Measurements from ENCODE around the gene TMED7. TPM values are rescaled to one million over a fixed set of nuclear protein-coding genes. Genes with fewer than 3 reads are reported as not detected.
A peak's percentile ranks its signal among the peaks of the same experiment; 100 is the strongest.
"Not testable (repeated sequence)": the region's sequence is repeated elsewhere in the genome, so short reads cannot be mapped to it uniquely, and the experiment has no call there.

Gene TMED7
- total RNA-seq: 100 to 1,000 TPM in 1 of 8 experiments, 10 to 100 TPM in 7; 44.5 to 110 (median 67.5) TPM

- peak; percentile 87 to 95 (median 92) for ATAC-seq (replicated peaks in 6 of 8)
- WGBS, 10 experiments: 0 to 3% (median 0%) methylated on average over 3 to 23 of the region's 77 CpGs; no CpG with 5 or more reads in 6 of the 10 experiments
- H3K4me1 ChIP-seq (replicated peaks in 1 of 2): peaks cover 20 to 40% of the 10 kb centered on the region in 2 donors
- in situ Hi-C loops (cut with MboI; ENCODE audit: low pct_unique_long_range_greater_than_20kb in 2 of 9, low sequenced_read_pairs in 9 of 9, unreplicated experiment in 9 of 9): no loop called here
- peak within 1 kb of the TSS; percentile 83 to 97 (median 90) for H3K4me3 ChIP-seq
- H3K27ac ChIP-seq: peak within 1 kb of the TSS; percentile 95
Measured at GRCh38 chr5:115625579-115626444, at the start of gene TMED7. TMED7 (minus strand) TSS chr5:115626036; CDS start chr5:115625792, 244 bp downstream.

- WGBS, 10 experiments: 60 to 91% (median 80%) methylated on average over 1 to 4 of the region's 11 CpGs; no CpG with 5 or more reads in 6 of the 10 experiments
- not testable (repeated sequence) for H3K27ac ChIP-seq; ATAC-seq (replicated peaks in 6 of 8); H3K4me1 ChIP-seq (replicated peaks in 1 of 2); H3K4me3 ChIP-seq
- in situ Hi-C loops (cut with MboI; ENCODE audit: low pct_unique_long_range_greater_than_20kb in 2 of 9, low sequenced_read_pairs in 9 of 9, unreplicated experiment in 9 of 9): loop anchor here in 1 of 9 experiments (25.0 kb wide), 1 partner anchor 388 kb away; no protein-coding TSS in a partner anchor
Measured at GRCh38 chr5:115674782-115675181, 48.9 kb upstream of the TMED7 start.

- no peak overlapping the region for H3K27ac ChIP-seq
- in situ Hi-C loops (cut with MboI; ENCODE audit: low pct_unique_long_range_greater_than_20kb in 2 of 9, low sequenced_read_pairs in 9 of 9, unreplicated experiment in 9 of 9): loop anchor here in 1 of 9 experiments (25.0 kb wide), 1 partner anchor 389 kb away; no protein-coding TSS in a partner anchor
Measured at GRCh38 chr5:115673596-115673995, 47.8 kb upstream of the TMED7 start.

DNA sequence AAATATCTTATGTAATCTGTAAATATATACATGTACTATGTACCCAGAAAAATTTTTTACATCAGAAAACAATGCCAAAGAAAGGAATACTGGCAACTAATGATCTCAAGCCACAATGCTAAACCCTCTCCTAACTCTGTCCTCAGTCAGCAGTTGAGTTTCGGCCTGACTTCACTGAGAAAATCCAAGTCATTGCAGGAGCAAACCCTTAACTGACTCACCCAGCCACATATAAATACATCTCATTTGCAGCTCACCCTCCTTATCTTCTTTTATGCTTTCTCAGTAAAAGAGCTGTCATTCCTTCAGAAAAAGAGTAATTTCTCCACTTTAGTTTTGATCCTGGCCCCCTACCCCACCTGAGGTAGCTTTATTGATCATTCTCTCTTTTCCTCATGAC is 46.1 kb upstream of the TMED7 start:
- in situ Hi-C loops (cut with MboI; ENCODE audit: low pct_unique_long_range_greater_than_20kb in 2 of 9, low sequenced_read_pairs in 9 of 9, unreplicated experiment in 9 of 9): loop anchor here in 1 of 9 experiments (25.0 kb wide), 1 partner anchor 390 kb away; no protein-coding TSS in a partner anchor
- ATAC-seq (replicated peaks in 6 of 8): peak in 2 of 8 experiments; percentile 26 to 80
- 80 to 100% (median 94%) methylated on average over 1 of the region's 1 CpG; no CpG with 5 or more reads in 2 of the 10 experiments for WGBS, 10 experiments
- H3K4me1 ChIP-seq (replicated peaks in 1 of 2): no peaks in the 10 kb centered on the region
- no peak overlapping the region for H3K27ac ChIP-seq
- no peak overlapping the region for H3K4me3 ChIP-seq

More at GRCh38 chr5:115673596-115673995, 47.8 kb upstream of the TMED7 start:
- 0 to 17% (median 0%) methylated on average over 1 of the region's 1 CpG; no CpG with 5 or more reads in 4 of the 10 experiments for WGBS, 10 experiments
- H3K4me1 ChIP-seq (replicated peaks in 1 of 2): no peaks in the 10 kb centered on the region
- peak in 1 of 8 experiments; percentile 80 for ATAC-seq (replicated peaks in 6 of 8)
- no peak overlapping the region for H3K4me3 ChIP-seq

DNA sequence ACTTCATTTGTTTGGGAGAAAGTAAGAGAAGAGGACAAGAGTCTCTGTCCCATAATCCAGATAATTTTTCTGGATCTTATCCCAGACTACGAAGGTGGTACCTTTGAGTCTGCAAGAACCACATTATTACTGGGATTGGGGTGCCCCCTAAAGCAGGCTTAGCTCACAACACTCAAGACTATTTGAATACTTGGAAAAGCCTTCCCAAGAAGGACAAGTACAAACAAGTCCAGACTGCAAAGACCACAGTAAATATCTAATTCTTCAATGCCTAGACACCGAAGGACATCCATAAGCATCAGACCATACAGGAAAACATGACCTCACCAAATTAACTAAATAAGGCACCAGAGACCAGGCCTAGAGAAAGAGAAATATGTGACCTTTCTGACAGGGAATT is 40.2 kb upstream of the TMED7 start:
- peak in 1 of 8 experiments; percentile 20 for ATAC-seq (replicated peaks in 6 of 8)
- 13 to 100% (median 50%) methylated on average over 1 to 2 of the region's 2 CpGs; no CpG with 5 or more reads in 3 of the 10 experiments for WGBS, 10 experiments
- Histone ChIP-seq H3K27ac (no peak overlapping the region), H3K4me1 (replicated peaks in 1 of 2) (peaks cover 0 to 3% of the 10 kb centered on the region in 2 donors), H3K4me3 (no peak overlapping the region)
- in situ Hi-C loops (cut with MboI; ENCODE audit: low pct_unique_long_range_greater_than_20kb in 2 of 9, low sequenced_read_pairs in 9 of 9, unreplicated experiment in 9 of 9): loop anchor here in 1 of 9 experiments (25.0 kb wide), 1 partner anchor 396 kb away; no protein-coding TSS in a partner anchor

GRCh38 chr5:115661563-115661962 is 35.7 kb upstream of the TMED7 start:
- WGBS, 10 experiments: 29 to 88% (median 78%) methylated on average over 1 to 2 of the region's 2 CpGs
- Histone ChIP-seq H3K4me3 (no peak overlapping the region), H3K27ac (peak overlapping the region in 1 of 2 donors; percentile 52), H3K4me1 (replicated peaks in 1 of 2) (peaks cover 3 to 4% of the 10 kb centered on the region in 2 donors)
- in situ Hi-C loops (cut with MboI; ENCODE audit: low pct_unique_long_range_greater_than_20kb in 2 of 9, low sequenced_read_pairs in 9 of 9, unreplicated experiment in 9 of 9): loop anchor here in 1 of 9 experiments (25.0 kb wide), 1 partner anchor 401 kb away; no protein-coding TSS in a partner anchor
- ATAC-seq (replicated peaks in 6 of 8): peak in 4 of 8 experiments; percentile 27 to 78 (median 47)

DNA sequence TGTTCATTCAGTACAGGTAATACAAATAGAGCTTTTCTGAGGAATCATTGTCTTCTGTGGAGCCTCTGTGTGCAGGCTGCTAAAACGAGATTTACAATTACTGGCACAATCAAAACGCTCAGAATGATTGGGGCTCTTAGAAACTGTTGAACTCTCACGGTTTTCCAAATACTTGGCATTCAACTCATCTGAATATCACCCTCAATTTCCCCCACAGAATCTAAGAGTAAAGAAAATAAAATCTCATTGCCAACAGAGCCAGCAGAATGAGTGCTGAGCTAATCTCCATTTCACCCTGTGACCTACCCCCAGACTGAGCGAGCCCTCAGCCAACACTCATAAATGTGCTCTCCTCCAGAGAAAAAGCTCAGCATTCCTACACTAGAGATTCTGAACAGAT is 35.3 kb upstream of the TMED7 start:
- peak in 5 of 8 experiments; percentile 74 to 85 (median 75) for ATAC-seq (replicated peaks in 6 of 8)
- H3K27ac ChIP-seq: peak overlapping the region in 1 of 2 donors; percentile 52
- in situ Hi-C loops (cut with MboI; ENCODE audit: low pct_unique_long_range_greater_than_20kb in 2 of 9, low sequenced_read_pairs in 9 of 9, unreplicated experiment in 9 of 9): loop anchor here in 1 of 9 experiments (25.0 kb wide), 1 partner anchor 401 kb away; no protein-coding TSS in a partner anchor
- WGBS, 10 experiments: 8 to 41% (median 22%) methylated on average over 2 to 4 of the region's 4 CpGs; no CpG with 5 or more reads in 2 of the 10 experiments
- no peak overlapping the region for H3K4me3 ChIP-seq
- H3K4me1 ChIP-seq (replicated peaks in 1 of 2): peaks cover 3 to 4% of the 10 kb centered on the region in 2 donors

- in situ Hi-C loops (cut with MboI; ENCODE audit: low pct_unique_long_range_greater_than_20kb in 2 of 9, low sequenced_read_pairs in 9 of 9, unreplicated experiment in 9 of 9): loop anchor here in 1 of 9 experiments (25.0 kb wide), 1 partner anchor 404 kb away; no protein-coding TSS in a partner anchor
- peaks cover 3 to 4% of the 10 kb centered on the region in 2 donors for H3K4me1 ChIP-seq (replicated peaks in 1 of 2)
- ATAC-seq (replicated peaks in 6 of 8): peak in 2 of 8 experiments; percentile 94 to 97
- 22 to 94% (median 70%) methylated on average over 1 to 2 of the region's 2 CpGs; no CpG with 5 or more reads in 3 of the 10 experiments for WGBS, 10 experiments
- no peak overlapping the region for H3K4me3 ChIP-seq
- H3K27ac ChIP-seq: no peak overlapping the region
Measured at GRCh38 chr5:115657881-115658233, 32.0 kb upstream of the TMED7 start.

DNA sequence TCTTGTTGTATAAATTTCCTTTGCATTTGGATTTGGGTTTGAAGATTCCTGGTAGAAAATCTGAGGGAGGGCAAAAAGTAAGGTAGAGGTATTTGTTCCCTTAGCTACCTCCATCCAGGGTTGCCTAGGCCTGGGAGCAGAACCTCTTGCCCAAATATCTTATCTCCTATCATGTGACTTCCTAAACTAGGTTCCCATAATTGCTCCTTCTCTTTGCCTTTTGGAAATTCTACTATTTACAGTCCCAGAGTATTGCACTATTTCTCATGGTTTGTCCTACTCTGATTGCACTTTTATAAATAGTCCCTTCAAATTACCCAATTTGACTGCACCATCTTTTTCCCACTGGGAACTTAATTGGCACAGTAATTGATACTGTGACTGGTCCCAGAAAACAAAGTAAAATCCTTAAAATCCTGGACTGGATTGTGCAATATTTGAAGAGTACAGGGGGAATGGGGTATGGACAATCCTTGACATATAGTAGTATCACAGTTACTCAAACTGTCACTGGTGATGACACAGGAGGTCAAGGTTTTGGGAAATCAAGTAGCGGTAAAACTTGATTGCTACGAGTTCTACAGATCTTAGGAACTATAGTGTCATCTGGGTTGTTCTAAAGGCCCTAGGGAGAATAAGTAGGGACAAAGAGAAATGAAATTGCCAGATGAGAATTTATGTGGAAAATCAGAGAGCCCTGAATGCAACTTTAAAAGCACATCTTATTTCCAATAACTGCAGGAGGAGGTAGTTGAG is 31.5 kb upstream of the TMED7 start:
- Histone ChIP-seq H3K4me3 (no peak overlapping the region), H3K4me1 (replicated peaks in 1 of 2) (peaks cover 3 to 4% of the 10 kb centered on the region in 2 donors), H3K27ac (no peak overlapping the region)
- no peak for ATAC-seq (replicated peaks in 6 of 8)
- in situ Hi-C loops (cut with MboI; ENCODE audit: low pct_unique_long_range_greater_than_20kb in 2 of 9, low sequenced_read_pairs in 9 of 9, unreplicated experiment in 9 of 9): loop anchor here in 1 of 9 experiments (25.0 kb wide), 1 partner anchor 405 kb away; no protein-coding TSS in a partner anchor
- WGBS, 10 experiments: 32 to 100% (median 94%) methylated on average over 2 of the region's 2 CpGs; no CpG with 5 or more reads in 4 of the 10 experiments

DNA sequence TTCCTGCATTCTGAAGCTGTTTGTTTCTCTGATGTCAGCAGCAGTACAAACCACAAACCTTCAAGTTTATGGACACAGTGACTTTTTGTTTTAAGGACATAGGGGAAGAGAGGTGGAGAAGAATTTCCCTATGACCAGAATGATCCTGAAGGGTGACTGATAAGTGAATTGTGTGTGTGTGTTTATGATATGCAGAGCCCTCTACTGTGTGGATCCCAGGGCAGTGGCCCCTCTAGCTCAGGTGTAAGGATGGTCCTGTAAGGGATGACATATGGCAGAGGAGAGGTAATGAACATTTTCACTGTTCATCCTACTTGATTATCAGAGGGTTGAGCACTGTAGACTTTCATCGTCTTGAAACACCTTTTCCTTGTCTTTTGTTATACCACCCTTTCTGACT is 30.6 kb upstream of the TMED7 start:
- in situ Hi-C loops (cut with MboI; ENCODE audit: low pct_unique_long_range_greater_than_20kb in 2 of 9, low sequenced_read_pairs in 9 of 9, unreplicated experiment in 9 of 9): loop anchor here in 1 of 9 experiments (25.0 kb wide), 1 partner anchor 406 kb away; no protein-coding TSS in a partner anchor
- no peak overlapping the region for H3K27ac ChIP-seq
- ATAC-seq (replicated peaks in 6 of 8): no peak
- peaks cover 0 to 4% of the 10 kb centered on the region in 2 donors for H3K4me1 ChIP-seq (replicated peaks in 1 of 2)
- 82 to 100% (median 100%) methylated on average over 1 of the region's 1 CpG; no CpG with 5 or more reads in 4 of the 10 experiments for WGBS, 10 experiments
- no peak overlapping the region for H3K4me3 ChIP-seq

- WGBS, 10 experiments: 0 to 88% (median 80%) methylated on average over 1 of the region's 1 CpG; no CpG with 5 or more reads in 1 of the 10 experiments
- Histone ChIP-seq H3K27ac (no peak overlapping the region), H3K4me3 (no peak overlapping the region), H3K4me1 (replicated peaks in 1 of 2) (peaks cover 0 to 4% of the 10 kb centered on the region in 2 donors)
- ATAC-seq (replicated peaks in 6 of 8): no peak
- in situ Hi-C loops (cut with MboI; ENCODE audit: low pct_unique_long_range_greater_than_20kb in 2 of 9, low sequenced_read_pairs in 9 of 9, unreplicated experiment in 9 of 9): loop anchor here in 1 of 9 experiments (25.0 kb wide), 1 partner anchor 406 kb away; no protein-coding TSS in a partner anchor
Measured at GRCh38 chr5:115655994-115656393, 30.2 kb upstream of the TMED7 start.

DNA sequence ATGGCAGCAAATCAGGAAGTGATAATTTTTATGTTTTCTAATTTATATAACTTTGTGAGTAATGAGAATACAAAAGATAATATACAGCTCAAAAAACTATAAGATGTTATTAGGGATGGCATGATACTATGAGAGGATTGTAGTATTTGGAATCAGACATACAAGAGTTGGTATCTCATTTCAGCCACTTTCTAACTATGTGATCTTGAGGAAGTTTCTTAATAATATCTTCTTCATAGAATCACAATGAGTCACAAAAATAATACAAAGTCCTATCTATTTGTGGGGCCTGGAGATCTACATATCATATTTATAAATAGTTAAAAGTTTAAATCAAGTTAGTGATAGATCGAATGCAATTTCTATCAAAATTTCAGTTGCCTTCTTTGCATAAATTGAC is 23.7 kb upstream of the TMED7 start:
- no peak for ATAC-seq (replicated peaks in 6 of 8)
- no peaks in the 10 kb centered on the region for H3K4me1 ChIP-seq (replicated peaks in 1 of 2)
- H3K27ac ChIP-seq: no peak overlapping the region
- no peak overlapping the region for H3K4me3 ChIP-seq
- WGBS, 10 experiments: 80 to 100% (median 95%) methylated on average over 1 of the region's 1 CpG
- in situ Hi-C loops (cut with MboI; ENCODE audit: low pct_unique_long_range_greater_than_20kb in 2 of 9, low sequenced_read_pairs in 9 of 9, unreplicated experiment in 9 of 9): loop anchor here in 1 of 9 experiments (10.0 kb wide), 1 partner anchor 185 kb away; no protein-coding TSS in a partner anchor

All from motor neuron (in vitro differentiated cells).